HG03066 (cell line): Measurements from ENCODE around the gene ADGRL4.
A peak's percentile ranks its signal among the peaks of the same experiment; 100 is the strongest.
"Not testable (repeated sequence)": the region's sequence is repeated elsewhere in the genome, so short reads cannot be mapped to it uniquely, and the experiment has no call there.

Experiments used
- ATAC-seq: cut with Tn5 transposase; IDR thresholded peaks from one replicate; pipeline ENCODE4 v1.9.1; 2021; ENCODE audit warnings: low read depth; ENCODE audit not compliant: unreplicated experiment

Gene ADGRL4

GRCh38 chr1:79006564-79006963 is at the start of gene ADGRL4:
Gene ADGRL4 (minus strand): TSS chr1:79006730. CDS start chr1:79006654, 76 bp downstream.
- no peak for ATAC-seq

DNA sequence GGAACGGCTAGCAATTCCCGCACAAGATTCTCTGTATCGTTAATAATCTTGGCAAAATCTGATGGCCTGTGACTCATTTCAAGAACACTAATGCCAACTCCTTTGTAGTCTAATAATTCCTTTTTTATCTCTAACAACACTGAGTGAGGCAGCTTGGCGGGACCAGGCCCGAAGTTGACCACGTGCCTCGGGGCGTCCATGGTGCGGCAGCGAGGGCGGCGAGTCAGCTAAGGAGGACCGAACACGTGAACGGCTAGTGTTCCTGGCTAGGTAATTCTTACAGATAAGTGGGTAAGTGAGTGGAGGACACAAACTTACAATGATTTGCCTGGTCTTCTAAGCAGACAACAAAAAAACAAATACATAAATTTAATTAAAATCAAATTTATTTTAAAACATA is 49.3 kb upstream of the ADGRL4 start:
- ATAC-seq = no peak

DNA sequence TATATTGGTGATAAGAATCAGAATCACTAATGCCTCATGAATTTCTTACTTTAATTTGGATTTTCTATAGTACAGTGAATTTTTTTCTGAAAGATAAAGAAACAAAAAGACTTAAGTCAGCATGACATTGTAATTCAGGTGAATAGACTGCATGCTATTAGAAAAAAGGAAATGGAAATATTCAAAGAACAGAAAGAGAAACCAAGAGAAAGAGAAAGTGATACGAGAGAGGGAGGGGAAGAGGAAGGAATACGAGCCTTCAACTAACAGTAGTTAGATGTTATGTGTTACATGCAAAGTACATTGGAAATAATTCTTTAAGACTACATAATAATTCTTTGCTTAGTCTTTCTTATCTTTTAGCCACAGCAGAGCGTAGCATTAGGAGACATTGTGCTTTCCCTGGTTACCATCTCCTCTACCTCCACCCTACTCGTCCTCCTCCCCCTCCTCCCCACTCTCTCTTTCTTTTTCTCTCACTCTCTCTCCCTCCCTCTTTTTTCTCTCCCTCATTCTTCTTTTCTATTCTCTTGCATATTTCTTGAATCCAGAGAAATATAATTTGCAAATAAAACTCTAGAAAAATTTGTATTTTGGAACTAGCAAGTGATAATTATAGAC is 46.4 kb upstream of the ADGRL4 start:
- ATAC-seq = peak; percentile 99

DNA sequence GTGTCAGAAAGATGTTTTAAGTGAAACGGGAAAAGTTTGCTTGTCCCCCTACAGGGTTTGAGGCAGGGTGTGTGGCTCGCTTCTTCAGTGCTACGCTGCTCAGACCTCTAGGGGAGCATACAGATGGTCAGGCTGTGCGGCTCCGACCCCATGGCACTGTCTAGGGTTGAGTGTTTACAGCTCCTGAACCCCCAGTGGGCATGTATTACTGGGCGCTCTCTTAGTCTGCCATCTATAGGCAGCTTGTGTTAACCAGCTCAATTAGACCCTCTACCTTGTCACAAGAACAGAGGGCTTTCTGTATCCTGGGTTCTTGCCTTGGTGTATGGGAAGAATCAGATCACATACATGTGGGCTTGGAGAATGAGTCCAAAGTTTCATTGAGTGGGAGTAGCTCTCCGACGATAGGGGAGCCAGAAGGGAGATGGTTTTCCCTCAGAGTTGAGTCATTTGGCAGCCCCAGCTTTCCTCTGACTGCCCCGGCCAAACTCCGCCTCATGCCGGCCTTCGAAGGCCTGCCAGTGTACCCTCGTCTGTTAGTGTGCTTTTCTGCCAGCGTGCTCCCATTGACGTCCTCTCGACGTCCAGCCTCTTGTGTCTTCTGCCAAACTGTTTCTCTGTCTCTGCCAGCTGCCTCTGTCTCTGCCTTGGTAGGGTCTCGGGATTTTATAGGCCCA is 38.6 kb upstream of the ADGRL4 start:
- no peak for ATAC-seq

- ATAC-seq = no peak
Observed at GRCh38 chr1:79043506-79043905, 37.0 kb upstream of the ADGRL4 start.

DNA sequence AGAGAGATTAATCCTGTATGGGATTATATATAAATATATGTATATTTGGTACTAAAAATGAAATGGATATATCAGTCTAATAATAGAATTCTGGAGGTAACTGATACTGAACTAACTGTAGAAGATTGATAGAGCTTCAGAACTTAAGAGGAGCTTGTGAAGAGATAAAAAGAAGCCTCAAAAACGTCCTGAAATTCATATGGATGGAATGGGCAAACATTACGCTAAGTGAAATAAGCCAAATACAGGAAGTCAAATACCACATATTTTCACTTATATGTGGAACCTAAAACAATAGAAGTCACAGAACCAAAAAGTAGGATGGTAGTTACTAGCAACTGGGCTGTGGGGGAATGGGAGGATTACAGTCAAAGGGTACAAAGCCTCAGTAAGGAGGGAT is 36.0 kb upstream of the ADGRL4 start:
- no peak for ATAC-seq

GRCh38 chr1:79042117-79042516 is 35.6 kb upstream of the ADGRL4 start:
- peak; percentile 57 for ATAC-seq

GRCh38 chr1:79041666-79042065 is 35.1 kb upstream of the ADGRL4 start:
- no peak for ATAC-seq

- peak; percentile 77 for ATAC-seq
Observed at GRCh38 chr1:79040424-79041082, 34.0 kb upstream of the ADGRL4 start.

- ATAC-seq = no peak
Observed at GRCh38 chr1:79037085-79037484, 30.6 kb upstream of the ADGRL4 start.

DNA sequence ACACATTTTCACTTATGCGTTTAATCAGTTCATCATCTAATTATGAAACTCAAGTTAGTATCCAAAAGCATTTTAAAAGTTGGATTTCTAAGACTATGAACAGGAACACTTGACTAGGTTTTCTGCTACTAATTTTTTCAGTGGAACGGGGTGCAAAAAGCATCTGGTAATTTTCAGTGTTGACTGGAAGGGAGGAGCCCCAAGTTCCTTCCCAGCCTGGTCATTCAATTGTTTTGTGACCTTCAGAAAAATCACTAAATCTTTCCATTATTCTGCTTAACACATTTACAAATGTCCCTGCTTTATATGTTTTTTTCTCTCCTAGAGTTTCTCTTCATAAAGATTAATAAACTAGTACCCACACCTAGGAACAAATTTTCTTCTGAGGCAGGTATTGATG is 6.0 kb upstream of the ADGRL4 start:
- ATAC-seq = no peak

GRCh38 chr1:79010589-79010988 is 4.1 kb upstream of the ADGRL4 start:
- no peak for ATAC-seq

DNA sequence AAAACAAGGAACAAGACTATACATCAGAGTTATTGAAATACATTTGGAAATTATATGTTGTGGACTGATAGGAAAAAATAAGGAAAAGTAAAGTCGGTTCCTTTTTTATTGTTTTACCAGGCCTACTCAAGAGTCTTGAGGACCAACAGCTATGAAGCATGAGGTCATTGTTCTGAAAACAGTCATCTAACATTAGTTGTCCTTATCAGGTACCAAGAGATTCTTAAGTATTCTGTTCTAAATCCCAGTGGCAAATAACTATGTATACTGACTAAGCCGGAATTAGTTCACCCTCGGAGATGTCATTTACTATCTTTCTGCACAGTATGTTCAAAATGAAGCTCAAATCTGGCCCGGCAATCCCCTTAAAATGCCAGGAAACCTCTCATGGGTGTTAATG is 585 bp downstream of the ADGRL4 start:
- ATAC-seq = no peak

- no peak for ATAC-seq
Observed at GRCh38 chr1:79004916-79005315, 1.6 kb downstream of the ADGRL4 start.

DNA sequence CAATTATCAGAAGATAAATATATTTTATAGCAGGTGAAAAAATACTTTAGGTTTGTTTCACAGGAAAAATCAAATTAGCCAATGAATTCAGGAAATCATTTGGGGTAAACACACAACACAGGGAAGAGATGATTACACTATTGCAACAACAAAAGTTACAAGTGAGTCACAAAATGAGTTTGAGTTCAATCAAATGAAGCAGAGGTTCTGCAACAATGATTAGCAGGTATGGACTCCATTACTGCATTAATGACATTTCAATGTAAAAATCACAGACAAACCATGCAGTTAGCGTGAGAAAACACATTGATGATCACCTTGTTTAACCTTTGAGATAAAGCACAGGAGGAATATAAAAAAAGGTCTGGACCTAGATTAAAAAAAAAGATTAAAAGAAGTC is 9.7 kb downstream of the ADGRL4 start:
- no peak for ATAC-seq

DNA sequence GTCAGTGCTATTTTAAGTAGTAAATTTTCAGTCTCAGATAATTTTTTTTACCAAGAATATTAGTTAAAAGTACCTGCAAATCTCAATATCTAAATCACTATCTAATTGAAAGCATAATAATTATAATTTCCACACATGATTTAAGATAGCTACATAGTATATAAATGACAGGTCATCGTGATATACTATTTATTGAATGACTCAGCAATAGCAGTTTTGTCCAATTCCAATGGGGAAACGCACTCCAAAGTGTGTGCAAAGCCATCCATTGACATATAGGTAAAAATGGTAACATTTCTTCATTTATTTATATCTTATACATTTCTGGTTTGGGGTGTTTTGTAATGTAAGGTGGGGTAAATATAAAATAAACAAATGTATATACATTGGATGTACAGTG is 19.5 kb downstream of the ADGRL4 start:
- no peak for ATAC-seq

DNA sequence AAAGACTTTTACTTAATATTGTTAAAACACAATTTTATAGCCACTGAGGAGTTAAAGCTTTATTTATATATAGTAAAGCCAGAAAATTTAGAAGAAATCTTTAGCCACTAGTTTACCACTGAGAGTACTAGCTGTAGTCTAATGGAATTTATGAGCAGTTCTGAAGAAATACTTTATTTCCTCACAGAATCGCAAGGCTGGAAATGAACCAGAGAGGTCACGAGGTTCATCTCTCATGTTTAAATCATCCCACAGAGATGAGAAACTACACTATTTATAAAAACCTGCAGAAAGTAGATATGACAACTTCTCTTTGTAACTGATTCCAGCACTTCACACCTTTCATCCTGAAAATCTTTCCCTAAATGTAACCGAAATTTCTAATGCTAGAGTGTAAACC is 26.0 kb downstream of the ADGRL4 start:
- no peak for ATAC-seq

- no peak for ATAC-seq
Observed at GRCh38 chr1:78972723-78973122, 33.8 kb downstream of the ADGRL4 start.

DNA sequence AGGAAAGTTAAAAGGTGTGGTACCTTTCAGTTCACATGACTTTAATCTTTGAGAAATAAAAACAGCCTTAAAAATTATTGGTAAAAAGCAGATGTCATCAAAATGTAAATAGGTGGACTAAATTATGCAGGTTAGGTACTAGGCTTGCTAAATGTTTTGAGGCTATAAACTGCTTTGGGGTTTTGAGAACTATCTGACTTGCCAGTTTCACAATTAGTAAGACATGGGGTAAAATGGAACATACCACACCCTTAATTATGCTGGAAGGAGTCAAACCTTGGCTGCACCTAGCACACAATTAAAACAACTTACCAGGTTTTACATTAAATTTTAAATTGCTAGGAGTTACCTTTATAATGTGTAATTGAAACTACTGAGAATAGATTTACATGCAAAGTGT is 39.4 kb downstream of the ADGRL4 start:
- ATAC-seq = not testable (repeated sequence)

GRCh38 chr1:78958711-78959110 is 47.8 kb downstream of the ADGRL4 start:
- ATAC-seq = no peak

DNA sequence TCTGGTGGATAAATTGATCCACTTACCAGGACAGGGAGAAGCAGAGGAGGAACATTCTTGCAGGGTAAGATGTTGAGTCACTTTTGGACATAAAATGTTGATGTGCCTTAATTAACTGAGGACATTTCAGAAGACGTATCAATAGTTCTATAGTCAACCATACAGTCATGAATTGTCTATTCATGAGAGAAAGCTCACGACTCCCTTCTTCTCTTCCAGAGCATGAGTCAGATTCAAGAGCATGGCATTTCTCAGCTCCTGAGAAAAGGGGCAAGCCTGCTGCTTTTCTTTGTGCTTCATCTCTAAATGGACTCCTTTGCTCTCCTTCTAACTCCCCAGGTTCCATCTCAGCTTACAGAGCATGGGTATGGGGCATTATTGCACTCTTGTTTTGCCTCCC is 55.7 kb downstream of the ADGRL4 start:
- ATAC-seq = no peak

GRCh38 chr1:78949227-78949626 is 57.3 kb downstream of the ADGRL4 start:
- no peak for ATAC-seq
